ENCODE data around the gene PRKCH.
"Not testable (repeated sequence)": the region's sequence is repeated elsewhere in the genome, so short reads cannot be mapped to it uniquely, and the experiment has no call there.

The PRKCH gene

DNA sequence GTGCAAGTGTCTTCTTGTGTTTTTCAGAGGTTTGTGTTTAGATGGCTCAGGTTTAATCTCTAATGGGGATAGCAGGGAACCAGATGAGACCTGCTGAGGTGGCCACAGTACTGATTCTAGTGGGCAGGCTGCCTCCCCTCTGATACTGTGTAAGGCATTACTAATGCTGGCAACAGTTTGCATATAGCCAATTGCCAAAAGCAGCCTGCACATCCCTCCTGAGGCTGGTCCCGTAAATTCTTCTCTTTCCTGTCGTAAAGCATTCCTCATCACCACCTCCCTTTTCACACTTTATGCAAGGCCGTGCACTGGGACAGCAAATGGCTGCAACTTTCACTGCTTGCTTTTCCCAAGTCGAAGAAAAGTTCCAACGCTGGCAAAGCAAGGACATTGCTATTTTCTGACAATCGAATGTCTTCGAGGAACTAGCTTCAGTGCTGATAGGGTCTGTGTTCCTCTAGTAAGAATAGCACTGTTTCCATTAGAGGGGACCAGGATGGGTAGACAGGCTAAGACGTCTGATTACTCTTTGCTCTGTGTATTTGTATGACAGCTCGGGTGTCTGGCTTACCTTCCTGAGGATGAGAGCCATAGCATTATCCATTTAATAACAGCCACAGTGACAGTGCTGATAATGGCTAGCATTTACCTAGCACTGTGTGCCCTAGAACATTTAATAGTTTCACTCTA is 195.7 kb downstream of the PRKCH start:
- no peak for DNase-seq

DNA sequence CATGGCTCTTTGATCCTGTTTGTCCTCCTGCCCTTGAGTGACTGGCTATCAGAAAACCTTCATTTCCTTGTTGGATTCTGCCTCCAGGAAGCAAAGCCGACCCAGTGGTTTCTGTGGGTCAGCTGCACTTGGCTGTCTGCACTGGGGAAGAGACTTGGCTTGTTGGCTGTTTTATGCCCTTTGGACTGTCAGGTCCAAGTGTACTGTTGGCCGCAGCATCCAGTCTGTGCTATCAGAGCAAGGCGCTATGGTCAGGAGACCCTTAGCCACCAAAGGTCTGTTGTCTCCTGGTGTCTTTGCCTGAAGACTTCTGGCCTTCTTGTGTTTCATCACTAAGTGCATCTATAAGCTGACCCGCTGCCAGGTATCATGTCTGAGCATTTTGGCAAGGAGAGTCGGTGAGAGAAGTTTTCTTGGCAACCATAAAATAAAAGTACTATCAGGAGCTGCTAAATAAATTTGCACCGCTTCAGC is 196.6 kb downstream of the PRKCH start:
- DNase-seq: no peak

DNA sequence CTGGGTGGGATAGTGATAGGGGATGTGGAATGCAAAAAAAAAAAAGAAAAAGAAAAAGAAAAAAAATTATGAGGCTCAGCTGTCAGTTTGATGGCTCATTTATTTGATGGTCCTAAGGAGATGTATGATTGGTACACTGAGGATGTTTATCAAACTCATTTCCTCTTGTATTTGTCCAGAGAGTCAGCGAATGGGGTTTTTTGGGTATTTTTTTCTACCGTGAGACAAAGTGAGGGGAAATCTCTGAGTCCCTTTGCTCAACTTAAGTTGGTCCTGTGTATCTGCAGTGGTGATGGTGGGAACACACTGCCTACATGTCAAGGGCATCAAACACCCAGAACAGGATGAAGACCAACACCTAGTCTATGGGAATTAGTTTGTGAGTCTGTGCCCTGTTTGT is 197.0 kb downstream of the PRKCH start:
- no peak for DNase-seq

DNA sequence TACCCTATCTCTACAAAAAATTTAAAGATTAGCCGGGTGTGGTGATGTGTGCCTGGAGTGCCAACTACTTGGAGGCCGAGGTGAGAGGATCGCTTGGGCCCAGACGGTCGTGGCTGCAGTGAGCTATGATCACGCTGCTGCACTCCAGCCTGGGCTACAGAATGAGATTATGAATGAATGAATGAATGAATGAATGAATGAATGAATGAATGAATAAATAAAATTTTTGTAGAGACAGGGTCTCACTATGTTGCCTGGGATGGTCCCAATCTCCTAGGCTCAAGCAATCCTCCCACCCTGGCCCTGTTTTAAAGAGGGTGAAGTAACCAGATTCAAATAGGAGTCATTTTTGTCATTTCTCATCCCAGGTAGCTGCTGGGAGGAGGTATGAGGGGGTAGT is 197.7 kb downstream of the PRKCH start:
- no peak for DNase-seq

DNA sequence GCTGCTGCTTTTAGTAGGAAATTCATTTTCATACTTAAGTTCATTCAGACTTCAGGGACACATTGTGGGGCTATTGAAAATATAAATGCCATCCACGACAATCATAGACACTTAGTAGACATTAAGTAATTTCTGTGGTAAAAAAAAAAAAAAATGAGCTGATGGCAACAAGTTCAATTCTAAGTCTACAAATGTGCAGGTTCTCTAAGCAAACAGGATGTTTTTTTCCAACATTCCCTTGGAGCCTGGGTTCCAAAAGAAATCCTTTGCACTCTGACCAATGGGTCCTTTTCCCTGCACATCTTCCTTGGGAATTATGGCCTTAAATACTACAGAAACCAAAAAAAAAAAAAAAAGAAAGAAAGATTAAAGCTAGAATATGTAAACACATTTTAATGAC is 198.4 kb downstream of the PRKCH start:
- DNase-seq: no peak

DNA sequence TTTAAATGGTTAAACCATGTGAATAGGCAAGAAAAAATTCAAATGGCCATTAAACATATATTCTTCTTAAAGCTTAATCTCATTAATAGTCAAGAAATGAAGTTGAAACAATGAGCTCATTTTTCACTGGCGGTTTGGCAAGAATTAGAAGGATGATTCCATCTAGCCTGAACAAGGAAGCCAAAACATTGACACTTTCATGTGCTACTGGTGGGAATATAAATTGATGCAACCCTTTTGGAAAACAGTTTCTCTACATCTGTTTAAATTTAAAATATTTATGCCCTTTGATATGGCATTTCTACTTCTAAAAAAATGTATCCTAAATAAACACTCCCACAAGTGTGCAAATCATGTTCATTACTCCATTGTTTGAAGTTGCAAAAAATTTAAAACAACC is 199.2 kb downstream of the PRKCH start:
- DNase-seq: peak; percentile 11 to 17

DNA sequence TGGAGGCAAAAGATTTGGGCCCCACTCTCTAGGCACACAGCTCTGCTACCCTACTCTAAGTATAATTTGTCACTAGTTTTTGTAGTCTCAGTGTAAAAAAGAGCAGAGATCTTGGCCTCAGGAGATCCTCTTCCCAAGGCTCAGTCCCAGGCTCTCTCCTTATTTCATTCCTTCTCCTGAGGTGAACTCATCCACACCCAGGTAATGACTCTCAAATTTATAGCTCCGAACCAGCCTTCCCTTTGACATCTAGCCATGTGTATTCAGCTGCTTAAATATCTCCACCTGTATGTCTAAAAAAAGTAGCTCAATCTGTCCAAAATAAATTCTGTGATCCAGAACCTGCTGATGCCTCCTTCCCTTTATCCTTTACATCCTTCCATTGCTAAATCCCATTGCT is 200.4 kb downstream of the PRKCH start:
- no peak for DNase-seq

DNA sequence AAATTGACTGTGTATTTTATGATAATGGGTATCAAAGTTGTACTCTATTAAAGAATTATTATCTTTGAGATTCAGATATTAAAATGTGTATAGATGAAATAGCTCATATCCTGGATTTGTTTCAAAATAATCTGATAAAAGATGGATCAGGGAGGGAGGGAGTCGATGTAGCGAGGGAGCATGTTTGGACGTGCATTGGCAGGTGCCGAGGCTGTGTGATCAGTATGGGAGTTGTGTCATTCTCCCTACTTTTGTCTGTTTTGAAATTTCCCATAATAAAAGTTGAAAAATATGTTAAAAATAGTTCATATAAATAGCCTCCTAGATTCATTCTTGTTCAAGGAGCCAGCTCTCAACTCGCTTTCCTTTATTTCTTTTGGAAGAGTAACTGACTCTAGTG is 202.4 kb downstream of the PRKCH start:
- DNase-seq: no peak

DNA sequence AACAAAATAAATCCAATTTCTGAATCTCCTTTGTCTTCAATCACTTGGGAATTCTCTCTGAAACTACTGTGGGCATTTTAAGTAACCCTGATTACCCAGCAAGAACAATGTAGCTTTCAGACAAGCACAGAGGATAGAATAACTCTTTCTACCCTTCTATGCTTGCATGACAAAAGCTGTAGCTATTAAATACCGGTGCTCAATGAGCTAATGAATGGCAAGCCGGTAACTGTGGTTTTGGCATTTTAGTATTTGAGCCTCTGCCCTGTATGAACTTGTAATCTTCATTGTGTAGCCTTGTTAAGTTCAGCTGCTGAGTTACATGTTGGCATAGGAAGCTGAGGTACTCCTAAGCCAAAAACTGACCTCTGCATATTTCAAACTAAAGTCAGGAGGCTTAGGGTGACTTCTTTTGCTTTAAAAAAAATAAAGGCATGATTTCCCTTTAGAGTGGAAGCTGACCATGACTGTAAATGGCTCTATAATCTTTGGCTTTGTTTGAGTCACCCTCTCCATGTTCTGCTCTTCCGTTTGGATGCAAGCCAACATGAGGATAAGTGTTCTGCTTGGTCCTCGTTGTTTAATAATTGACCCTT is 202.9 kb downstream of the PRKCH start:
- peak in 1 of 2 donors; percentile 12 for DNase-seq

DNA sequence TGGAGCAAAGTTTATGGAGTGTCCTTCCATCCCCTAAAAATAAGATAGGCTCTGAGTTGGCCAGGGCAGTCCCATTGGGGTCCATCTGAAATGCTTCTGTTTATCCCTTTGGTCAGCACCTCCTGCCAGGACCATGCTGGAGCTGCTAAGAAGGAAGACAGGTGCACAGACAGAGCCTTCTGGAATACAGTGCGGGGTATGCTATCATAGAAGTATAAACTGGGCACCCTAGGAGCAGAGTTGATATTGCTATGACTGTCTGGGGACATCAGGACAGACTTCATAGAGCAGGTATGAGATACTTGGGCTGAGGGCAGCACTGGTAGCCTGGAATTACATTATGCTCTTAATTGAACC is 203.5 kb downstream of the PRKCH start:
- DNase-seq: no peak

DNA sequence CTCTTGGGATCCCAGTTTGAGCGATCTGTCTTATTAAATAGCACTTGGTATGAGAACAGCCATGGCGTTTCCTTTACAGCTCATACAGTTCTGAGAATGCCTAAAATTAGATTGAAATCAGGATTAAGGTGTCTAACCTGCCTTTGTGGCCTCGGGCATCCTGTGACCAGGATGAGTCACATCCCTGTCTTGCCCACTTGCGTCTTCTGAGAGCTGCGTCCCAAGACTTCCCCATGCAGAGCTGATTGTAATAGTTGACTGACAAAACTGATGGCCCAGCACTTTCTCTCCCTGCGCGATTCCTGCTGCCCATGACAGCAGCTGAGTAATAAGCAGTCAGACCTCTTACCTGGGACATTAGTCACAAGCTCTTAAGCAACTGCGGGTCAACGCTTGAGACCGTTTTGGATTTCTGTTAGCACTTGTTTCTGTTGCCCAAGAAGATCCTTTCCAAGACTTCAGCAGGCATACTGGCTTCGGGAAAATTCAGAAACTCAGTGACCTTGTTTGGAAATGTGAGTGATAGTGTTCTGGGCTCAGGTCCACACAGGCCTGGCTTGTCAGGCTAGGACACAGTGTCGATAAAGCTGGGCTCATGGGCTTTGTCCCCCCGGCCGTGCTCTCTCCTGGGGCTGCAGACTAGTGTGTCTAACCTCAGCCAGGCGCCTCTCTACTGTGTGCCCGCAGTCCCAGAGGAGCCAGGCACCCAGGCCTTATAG is 204.1 kb downstream of the PRKCH start:
- DNase-seq: peak; percentile 83 to 94

DNA sequence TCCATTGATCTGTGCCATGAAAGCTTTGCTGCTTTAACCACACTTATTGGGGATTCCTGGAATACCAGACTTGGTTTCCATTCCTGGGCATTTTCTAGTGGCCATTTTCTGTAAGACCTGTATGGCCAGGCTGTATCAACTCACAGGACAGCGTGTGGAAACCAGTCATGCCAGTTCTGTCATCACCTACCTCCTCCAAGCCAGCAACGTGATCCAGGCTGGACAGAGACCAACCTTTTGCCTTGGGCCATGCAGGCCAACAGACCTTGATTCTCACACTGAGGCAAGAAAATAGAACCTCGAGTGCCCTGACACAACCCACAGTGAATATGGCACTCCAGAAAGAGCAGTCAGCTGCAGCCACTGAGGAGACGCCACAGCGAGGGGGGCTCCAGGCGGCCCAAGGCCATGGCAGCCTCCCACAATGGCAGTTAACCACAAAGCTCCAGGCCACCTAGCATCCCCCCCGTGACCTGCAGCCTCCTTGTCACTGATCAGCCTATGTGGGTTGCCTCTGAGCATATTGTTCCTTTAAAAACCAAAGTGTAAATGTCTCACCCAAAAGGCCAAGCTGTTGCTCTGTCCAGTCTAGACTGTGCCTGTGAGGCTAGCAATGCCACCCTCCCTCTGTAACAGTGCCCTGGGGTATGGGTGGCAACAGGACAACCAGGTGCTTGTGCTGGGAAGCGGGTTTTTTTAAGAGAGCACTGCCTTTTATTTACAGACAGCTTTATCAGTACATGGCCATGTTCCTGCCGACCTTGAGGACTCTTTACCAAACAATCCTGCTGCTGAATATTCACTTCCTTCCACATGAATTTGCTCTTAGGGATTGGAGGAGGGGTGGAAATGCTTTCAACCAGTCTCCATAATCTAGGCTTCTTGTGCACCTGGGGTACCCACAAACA is 205.3 kb downstream of the PRKCH start:
- DNase-seq: peak in 1 of 2 donors; percentile 9

DNA sequence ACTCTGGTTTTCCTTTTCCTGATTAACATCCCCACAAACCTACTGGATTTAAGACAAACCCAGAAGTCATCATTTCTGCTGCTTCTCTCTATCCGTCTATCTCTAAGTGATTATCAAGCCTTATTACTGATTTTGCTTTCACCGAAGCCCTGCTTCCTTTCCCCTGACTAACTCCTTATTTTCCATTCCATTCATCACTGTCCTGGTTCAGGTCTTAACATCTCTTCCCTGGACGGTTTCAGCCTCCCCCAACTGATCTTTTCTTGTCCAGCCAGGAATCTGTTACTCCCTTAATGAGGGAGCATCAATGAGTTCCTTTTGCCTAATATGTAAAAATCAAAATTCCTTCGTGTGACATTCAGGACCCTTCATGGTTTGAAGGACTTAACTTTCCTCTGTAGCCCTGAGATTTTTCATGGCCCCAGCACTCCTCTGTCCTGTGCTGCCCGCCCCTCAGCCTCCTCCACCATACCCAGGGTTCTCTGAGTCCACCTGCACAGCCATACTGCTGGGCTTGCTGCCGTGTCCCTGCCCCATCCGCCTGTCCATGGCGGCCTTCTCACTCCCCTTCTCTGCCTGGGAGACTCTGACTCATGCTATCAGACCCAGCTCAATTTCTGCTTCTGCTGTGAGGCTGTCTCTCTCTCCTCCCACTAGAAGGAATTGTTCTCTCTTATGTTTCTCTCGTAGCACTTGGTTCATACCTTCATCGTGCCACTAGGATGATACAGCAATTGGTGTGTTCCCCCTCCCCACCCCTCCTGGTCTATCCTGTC is 206.1 kb downstream of the PRKCH start:
- DNase-seq: peak; percentile 32 to 60

DNA sequence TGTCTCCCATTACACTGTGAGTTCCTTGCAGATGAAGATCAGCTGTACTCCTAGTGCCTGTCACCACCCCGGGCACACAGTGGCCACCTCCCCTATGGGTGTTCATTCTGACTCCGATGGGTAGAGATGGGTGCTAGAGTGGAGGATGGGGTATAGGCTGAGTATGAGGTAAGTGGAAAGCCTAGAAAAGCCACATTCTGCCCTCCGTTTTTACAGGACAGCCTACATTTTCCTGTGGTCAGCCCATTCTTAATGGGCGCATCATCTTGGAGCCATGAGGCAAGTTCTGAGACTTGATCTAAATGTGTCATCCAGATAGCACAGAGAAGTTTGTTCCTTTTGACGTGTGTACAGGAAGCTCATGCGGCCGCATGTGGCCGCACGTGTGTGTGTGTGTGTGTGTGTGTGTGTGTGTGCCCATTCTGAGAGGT is 207.2 kb downstream of the PRKCH start:
- peak in 1 of 2 donors; percentile 47 for DNase-seq

DNA sequence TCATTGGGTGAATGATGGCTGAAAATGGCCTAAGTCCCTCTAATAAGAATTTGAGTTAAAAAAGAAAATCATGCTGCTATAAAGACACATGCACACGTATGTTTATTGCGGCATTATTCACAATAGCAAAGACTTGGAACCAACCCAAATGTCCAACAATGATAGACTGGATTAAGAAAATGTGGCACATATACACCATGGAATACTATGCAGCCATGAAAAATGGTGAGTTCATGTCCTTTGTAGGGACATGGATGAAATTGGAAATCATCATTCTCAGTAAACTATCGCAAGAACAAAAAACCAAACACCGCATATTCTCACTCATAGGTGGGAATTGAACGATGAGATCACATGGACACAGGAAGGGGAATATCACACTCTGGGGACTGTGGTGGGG is 208.0 kb downstream of the PRKCH start:
- DNase-seq: not testable (repeated sequence)

DNA sequence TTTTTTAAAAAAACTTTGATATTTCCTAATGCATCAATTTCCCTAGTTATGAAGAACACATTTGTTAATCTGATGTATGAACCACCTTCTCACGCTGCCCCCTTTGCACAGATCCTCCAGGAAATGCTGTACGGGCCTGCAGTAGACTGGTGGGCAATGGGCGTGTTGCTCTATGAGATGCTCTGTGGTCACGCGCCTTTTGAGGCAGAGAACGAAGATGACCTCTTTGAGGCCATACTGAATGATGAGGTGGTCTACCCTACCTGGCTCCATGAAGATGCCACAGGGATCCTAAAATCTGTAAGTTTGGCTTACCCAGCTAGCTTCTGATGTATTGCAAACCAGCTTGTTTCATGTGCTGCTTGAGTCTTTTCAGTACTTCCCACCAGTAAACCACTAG is 208.9 kb downstream of the PRKCH start:
- no peak for DNase-seq

DNA sequence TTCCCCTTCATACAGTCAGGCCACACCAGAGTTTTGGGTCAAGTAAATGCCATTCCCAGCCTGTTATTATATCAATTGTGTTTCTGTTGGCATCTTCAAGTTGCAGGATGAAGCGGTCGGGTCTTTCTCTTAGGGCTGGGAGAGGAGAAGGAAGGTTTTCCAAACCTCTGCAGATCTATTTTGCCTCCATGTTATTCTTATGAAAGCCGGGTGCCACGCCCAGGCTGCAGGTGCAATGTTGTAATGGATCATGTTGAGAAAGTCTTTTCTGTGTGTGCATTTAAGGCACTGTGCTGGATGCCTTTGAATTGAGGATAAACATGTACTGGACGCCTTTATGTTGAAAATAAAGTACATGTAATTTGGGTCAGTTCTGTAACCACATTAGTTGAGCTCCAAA is 209.5 kb downstream of the PRKCH start:
- no peak for DNase-seq

DNA sequence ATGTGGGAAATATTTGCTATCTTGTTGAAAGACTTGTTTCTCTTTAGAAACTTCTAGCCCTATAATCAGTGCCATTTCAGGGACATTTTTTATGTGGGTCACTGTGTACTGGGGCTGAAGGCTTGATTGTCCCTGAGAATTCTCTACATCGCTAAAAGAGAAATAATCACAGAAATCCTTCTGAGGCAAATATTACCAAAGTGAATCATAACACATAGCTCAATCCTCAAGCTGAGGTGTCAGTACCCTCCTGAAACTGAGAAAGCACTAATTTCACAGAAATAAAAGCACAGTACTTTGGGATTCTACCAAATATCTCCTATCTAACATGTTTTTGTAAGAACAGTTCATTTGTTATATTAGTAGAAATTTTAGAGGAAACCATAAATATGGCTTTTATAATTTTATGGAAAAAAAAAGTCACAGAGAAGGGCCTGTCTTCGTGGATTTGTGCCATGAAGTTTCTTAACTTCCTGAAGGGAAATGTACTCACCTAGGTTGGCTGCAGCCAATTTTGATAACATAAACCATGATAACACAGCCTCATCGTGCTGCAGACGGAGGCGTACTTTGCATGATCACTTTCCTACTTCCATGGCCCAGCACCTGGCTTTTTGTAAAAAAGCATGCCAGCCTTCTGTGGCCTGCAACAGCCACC is 210.2 kb downstream of the PRKCH start:
- no peak for DNase-seq

DNA sequence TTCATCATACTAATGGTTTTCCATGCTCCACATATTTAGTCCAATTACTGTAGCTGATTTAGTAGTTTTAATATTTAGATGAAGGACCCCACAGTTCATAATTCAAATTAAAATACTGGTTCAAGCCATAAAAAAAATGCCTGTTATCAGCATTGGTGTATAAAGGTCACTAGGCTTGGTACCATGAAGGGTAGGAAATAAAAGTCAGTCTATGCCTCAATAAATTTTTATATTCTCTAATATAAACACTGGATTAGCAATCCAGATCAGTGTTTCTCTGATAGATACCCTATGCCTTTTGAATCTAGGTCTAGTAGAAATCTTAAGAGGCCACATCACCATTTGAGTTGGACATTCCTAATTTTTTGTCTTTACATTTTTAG is 210.7 kb downstream of the PRKCH start:
- no peak for DNase-seq

DNA sequence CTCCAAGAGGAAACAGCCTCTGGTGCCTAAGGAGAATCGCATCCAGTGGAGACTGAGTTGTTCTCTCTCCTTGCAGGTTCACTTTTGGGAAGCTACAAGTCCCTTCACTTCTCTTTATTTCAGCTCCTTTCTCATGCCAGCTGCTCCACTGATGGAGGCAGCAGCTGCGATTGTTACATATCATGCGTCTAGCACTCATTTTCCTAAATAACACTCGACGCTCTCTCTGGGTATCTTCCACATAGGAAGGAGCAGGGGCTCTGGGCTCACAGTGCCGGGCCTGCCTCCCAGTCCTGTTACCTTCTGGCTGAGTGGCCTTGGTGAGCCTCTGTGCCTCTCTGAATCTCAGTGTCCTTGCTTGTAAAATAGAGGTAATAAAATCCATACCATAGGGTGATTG is 211.4 kb downstream of the PRKCH start:
- no peak for DNase-seq

DNA sequence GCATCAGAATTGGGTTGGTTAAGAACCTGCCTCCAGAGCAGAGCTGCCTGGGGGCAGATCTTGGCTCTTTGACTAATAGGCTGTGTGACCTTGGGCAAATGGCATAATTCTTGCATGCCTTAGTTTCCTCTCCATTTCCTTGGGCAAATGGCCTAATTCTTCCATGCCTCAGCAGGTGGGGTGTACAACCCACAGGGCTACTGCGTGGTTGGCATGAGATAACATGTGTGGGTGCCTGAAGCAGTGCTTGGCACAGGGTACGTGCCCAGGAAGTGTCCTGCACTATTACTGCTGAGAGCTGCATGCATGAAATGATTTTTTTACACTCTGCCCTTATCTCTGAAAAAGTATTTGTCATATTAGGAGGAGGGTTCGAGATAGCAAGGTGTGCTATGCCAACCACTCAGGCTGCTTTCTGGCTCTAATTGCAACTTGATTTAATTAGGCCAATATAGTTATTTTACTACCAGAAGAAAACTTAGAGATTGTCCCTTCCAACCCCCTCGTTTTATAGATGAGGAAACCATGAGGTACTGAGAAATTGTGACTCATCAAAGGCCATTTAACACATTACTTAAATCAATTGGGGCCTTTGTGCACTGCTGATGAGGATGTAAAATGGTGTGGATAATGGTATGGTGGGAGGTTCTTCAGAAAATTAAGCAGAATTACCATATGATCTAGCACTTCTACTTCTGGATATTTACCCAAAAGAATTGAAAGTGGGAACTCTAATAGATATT is 212.3 kb downstream of the PRKCH start:
- DNase-seq: peak in 1 of 2 donors; percentile 23
